NB4 (cell line): ENCODE results near the gene RABEPK.

Experiments
- MYC ChIP-seq: IDR thresholded peaks from 2 replicates; pipeline ENCODE4 v1.6.1; 2011; ENCODE audit warnings: low read depth, low read length
- POLR2A ChIP-seq: IDR thresholded peaks from 2 replicates; pipeline ENCODE4 v1.6.1; 2011; ENCODE audit warnings: mild to moderate bottlenecking; ENCODE audit not compliant: insufficient read length; ENCODE audit errors: extremely low read depth
- TF ChIP-seq, protein P1 (sequence below): IDR thresholded peaks from one replicate; pipeline ENCODE4 v1.5.1; 2012; ENCODE audit warnings: low read depth, low read length

DNA sequence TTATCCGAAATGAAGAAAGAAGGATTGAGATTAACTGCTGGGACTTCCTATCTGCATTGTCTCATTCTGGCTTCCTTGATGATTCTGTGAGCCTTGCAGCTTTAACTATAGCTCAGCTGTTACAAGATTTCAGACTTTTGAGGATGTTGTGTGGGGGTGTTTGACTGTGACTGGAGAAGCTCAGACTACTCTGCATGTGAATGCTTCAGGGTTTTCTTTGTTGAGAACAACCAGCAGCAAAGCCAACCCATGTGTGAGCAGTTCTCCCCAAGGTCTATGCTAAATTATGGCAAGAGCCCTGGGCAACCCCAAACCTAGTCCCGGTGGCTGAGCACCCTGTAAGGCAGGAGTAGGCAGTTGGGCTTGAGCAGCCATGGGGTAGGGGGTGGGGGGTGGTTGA is 48.6 kb upstream of the RABEPK start:
- TF ChIP-seq POLR2A (no peak), MYC (no peak)
- TF ChIP-seq, protein P1, sequence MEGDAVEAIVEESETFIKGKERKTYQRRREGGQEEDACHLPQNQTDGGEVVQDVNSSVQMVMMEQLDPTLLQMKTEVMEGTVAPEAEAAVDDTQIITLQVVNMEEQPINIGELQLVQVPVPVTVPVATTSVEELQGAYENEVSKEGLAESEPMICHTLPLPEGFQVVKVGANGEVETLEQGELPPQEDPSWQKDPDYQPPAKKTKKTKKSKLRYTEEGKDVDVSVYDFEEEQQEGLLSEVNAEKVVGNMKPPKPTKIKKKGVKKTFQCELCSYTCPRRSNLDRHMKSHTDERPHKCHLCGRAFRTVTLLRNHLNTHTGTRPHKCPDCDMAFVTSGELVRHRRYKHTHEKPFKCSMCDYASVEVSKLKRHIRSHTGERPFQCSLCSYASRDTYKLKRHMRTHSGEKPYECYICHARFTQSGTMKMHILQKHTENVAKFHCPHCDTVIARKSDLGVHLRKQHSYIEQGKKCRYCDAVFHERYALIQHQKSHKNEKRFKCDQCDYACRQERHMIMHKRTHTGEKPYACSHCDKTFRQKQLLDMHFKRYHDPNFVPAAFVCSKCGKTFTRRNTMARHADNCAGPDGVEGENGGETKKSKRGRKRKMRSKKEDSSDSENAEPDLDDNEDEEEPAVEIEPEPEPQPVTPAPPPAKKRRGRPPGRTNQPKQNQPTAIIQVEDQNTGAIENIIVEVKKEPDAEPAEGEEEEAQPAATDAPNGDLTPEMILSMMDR, result no peak
